GM18498 (cell line): Measurements from ENCODE around the gene APP.

Source experiments
- ATAC-seq: cut with Tn5 transposase; IDR thresholded peaks from one replicate; pipeline ENCODE4 v1.9.1; 2021; ENCODE audit warnings: mild to moderate bottlenecking, moderate library complexity; ENCODE audit not compliant: unreplicated experiment

The APP gene

DNA sequence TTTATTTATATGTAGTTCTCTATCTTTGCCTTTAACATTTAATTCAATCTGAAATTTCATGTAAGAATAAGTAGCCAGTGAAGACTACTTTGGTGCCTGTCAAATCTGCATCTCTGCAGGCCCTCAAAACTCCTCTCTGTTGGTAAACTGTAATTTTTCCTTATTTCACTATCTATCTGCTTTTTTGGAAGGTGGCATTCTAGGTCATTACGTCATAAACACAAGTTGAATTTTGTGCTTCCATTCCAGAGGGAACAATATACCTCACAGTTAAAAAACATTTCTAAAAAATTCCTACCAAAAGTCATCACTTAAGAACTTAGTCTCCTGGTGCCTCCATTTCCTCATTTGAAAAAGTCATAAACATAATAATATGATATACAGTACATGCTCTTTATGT lies 259.8 kb downstream of the APP start:
- no peak for ATAC-seq

DNA sequence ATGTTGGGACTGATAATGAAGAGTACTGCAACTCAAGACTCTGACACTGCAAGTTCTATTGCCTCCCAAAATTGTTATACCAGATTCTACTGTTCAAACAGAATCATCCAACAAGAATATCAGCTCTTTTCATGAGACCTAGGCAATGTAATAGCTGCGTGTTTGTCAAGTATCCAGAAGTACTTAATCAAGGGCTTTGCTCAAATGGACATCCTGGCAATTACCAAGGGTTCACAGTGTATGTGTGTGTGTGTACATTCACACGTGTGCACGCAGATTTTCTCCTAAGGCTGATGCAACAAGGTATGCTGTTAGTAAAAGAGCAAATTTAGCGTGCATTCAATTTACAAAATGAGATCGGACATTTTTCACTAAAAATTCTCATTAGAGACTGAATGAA lies 261.2 kb downstream of the APP start:
- ATAC-seq: no peak

DNA sequence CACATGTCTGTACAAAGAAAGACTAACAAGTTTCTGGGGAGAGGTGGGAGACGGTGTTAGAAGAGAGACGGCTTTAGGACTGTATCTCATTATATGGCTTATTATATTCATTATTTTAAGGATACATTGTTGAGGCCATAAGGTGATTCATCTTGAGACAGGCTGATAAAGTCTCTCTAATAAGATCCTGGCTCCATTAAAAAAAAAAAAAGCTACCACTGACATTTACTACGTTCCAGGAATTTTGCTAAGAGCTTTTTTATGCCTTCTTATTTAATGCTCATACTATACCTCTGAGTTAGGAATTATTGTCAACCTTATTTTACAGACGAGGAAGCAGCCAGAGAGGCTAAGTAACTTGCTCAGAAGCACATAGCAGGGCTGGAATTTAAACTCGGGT lies 262.1 kb downstream of the APP start:
- no peak for ATAC-seq

DNA sequence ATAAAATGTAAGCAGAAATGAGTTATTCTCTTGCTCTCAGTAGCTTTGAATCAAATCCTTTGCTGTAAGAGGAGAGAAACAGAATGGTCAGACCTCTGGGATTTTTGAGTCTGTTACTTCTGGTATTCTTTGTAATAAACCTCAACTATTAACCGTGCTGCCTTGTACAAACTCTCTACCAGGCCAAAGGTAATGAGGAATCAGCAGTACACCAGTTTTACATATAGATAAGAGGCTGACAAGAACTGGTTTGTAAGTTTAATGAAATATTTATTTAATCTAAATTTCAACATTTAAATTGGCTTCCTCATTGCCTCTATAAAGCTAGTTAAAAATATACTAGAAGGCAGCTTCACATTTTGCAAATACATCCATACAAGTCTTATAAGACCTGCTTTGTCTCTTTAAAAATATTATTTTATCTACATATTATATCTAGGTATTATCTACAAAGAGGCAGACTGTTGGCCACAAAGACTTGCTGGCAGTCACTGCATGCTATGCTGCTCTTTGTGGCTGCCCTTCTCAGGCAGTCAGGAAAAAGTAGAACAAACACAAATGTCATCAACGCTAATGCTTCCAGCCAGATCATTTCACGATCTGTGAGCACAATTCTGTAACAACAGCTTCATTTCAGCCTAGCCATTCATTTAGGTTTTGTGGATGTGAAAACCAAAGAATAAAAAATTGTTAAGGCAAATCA lies 262.8 kb downstream of the APP start:
- no peak for ATAC-seq

DNA sequence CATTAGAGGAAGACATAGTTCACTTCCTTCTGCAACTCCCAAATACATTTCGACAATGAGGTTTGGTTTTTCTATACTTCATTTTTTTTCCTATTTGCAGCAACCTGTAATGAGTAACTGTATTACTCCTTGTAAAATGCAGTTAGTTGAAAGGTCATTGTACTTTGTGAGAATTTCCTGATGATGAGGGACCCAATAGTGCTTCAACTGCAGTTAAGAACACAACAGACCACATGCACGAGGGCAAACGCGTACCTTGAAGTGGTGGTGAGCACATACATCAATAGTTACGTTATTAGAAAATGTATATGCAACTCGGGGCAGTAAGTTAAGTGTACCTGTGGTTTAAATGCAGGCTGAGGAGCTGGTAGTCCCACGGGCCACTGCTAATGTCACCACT lies 264.0 kb downstream of the APP start:
- no peak for ATAC-seq

DNA sequence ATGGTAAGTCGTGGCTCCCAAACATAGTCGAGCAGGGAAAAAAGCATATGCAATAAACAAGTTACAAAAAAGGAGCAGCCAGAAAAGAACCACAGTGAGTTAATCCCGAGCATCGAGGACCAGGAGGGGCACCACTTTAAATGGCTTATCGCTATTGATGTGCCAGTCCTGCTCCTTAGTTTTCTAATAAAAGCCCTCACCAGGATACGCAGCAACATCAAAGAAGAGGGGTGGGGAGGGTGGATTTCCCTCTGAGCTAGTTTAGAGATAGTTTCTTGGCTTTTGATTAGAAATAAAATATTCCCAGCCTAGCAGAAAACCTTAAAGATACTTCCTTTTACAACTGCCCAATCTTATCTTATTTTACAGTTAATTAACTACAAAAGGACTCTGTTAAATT lies 265.4 kb downstream of the APP start:
- ATAC-seq: no peak

DNA sequence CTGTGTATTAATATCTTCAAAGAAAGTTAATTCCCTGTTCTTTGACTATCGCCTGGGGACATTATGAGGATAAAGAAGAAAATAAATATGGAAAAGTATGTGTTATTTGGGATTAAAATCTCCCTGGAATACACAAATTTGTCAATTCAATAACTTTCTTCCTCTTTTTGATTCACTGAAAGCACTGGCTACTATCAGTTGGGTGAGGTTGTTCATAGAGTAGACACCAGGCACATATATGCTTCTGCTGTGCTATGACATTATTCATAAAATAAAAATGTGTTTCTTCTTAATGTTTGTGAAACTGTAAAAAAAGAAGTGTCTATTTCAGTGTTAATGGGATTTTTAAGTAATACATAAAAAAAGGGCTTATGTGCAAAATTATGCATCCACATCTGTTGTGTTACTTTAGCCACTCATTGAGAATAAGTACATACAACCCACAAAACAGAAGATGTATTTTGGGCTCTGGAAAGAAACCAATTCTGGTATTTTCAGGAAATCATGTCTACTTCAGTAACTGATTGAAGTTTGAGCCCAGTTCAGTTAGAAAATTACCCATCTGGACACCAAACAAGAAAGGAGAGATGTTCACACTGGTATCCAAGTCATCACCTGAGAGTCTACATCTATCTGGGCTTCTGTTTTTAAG lies 266.4 kb downstream of the APP start:
- no peak for ATAC-seq

DNA sequence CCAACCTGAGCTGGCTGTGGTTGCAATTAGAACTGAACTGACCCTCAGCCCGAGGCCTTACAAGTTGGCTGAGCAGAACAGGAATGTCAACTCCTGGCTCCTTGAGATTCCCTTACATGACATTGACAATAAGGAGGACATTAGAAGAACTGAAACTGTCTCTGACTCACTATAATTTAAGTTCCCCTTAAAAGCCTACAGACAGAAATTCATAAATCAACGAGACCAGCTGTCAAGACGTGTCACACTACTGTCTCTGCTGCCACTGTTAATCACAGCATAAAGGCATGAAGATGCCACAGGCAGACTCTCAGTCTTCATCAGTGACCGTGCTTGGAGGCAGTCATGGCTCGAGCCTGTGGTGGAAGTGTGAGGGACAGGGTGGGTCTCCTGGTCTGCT lies 267.0 kb downstream of the APP start:
- ATAC-seq: peak; percentile 58

DNA sequence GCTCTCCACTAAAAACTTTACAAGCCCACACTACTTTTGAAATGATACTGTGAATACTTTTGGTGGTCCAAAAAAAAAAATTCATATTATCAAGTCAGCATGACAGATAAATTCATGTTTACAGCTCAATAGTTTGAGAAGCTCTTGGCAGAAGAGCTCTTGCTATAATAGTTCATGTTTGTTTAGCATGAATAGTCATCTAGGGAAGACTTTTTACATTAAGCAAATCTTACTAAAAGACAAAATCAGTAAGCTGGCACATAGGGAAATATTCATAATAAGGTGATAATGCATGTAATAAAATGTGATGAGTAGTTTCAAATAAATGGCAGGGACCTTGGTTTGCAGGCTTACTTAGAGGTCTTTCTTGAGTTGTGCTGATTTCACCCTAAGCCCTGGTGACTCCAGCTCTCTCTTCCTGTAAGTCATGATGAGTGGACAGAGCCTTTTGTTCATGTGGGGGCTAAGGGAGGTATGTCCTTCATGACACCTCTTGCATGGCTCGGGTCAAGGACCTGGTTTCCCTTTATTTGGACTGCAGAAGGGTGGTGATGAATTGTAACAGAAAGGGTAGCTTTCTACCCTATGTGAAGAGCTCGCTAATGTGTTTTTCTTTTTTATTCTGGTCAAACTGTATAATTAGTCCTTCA lies 269.1 kb downstream of the APP start:
- no peak for ATAC-seq

DNA sequence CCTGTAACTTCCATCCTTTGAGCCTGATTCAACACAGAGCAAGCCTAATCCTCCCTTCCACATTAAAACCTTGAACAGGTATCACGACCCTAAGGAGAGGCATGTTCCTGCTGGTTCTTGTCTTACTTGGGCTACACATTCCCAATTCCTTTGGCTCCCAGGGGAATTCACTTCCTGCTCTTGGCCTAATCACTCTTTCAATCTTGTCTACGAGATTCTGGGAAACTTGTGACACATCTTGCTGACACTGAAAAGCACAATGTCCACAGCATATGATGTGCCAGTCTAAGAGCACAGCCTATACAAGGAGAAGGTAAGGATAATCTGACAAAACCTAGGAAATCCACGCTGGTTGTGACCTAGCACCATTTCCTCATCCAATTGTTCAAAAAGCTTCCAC lies 271.9 kb downstream of the APP start:
- ATAC-seq: no peak

DNA sequence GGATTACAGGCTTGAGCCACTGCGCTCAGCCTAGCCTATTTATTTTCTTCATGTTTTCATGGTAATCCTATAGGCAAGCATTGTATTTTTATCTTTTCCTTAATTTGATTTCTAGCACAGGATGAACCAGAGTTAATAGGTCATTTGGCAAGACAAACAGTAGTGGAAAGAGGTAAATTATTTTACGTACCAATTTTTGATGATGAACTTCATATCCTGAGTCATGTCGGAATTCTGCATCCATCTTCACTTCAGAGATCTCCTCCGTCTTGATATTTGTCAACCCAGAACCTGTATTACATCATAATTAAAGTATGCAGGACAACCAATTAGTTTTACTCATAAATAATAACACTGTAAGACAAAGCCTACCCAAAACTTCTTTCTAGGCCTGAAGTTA lies 273.2 kb downstream of the APP start:
- ATAC-seq: no peak

DNA sequence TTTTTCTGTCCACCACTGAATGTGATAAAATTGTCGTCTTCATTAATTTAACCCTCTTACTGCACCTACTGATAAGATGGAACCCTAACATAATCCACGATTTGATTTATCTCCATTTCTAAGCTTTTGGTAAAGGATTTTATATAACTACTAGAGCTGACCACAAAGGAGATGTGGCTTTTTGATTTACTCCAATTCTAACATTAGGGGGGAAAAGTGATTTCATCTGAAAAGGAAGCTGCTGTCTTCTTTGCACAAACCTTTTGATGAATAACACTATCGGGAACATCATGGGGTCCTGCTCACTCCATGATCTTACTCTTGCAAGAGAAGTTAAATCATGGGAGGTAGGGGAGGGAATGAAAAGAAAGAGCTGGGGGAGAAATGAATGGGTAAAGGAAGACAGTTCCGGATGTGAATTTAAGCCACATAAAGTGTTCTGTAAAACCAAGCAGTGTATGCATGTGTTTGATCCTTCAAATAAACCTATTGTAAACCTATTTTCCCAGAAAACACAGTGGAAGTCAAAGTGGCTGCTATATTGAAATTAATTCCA lies 274.0 kb downstream of the APP start:
- ATAC-seq: no peak

DNA sequence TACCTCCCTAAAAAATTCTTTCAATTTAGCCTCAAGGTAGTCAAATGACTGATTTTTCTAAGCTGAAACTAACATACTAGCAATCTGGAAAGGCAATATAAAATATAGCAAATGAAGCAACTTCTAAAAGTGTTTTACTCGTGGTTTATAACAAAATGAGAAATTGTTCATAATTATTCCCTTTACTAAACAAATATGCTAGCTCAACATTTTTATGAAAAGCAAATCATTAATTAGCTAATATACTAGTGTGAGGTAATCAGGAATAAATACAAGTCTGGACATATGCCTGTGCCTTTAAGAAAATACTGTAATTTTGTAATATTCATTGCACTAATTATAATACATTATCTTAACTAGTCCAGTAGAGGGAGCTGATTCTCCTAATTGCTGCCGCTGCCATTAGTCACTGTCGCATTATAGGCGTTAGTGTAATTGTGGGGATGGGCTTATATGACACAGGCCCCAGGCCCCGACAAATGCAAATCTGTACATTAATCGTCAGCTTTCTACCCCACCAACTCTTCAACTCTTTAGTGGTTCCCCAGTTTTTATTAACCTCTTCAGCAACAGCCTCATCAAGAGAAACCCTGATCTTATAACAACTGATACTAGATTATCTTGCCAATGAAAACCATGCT lies 274.9 kb downstream of the APP start:
- ATAC-seq: peak; percentile 90

DNA sequence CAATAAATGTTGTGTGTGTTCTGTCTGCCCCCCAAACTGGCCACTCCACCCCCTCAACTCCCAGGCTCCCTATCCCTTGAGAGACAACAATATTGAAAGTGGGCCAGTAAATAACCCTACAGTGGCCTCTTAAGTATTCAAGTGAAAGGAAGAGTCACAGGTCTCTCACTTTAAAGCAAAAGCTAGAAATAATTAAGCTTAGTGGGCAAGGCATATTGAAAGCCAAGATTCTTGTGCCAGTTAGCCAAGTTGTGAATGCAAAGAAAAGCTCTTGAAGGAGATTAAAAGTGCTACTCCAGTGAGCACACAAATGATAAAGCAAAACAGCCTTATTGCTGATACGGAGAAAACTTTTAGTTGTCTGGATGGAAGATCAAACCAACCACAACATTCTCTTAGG lies 277.4 kb downstream of the APP start:
- ATAC-seq: no peak

DNA sequence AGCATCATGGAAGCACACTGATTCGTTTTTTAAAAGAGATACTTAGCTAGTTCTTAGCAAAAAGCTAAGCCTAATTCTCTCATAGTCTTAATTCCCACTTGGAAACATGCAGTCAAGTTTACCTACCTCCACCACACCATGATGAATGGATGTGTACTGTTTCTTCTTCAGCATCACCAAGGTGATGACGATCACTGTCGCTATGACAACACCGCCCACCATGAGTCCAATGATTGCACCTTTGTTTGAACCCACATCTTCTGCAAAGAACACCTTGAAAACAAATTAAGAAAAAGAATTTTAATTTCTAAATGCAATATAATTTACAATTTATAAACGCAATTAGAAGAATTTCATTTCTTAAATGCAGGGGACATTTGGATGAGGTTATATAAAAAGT lies 279.0 kb downstream of the APP start:
- ATAC-seq: no peak

DNA sequence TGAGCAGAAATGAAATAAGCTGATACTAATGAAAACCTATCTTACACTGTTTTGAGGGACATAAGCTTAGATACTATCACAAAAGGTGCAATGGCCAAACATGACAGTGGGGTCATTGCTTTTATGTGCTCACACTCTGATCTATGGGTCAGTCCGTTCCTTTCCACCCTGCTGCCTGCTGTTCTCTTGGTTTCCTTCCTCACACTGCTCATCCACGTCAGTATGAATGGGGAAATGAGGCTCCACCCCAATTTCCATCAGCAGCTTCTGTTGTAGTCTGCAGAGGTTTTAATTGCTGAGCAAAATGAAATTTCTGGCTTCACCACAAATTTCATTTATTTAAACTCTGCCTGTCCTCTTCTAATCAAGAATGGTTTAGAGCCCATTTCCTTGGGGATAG lies 280.6 kb downstream of the APP start:
- no peak for ATAC-seq

DNA sequence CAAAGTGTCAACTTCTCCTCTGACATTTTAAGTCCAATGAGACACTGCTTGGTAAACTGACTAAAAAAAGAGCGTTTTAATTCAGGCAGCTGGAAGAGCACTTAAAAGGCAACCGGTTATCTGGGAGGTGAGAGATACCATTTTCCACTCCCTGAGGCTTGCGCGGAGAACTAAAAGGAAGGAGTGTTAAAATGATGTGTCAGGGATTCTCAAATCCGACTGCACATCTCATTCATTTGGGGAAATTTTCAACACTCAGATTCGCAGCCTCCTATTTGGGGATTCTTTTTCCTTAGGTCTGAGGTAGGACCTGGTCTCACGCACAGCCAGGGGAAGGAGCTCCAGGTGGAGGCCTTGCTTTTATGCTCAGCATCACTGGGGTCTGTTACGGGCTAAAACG lies 281.9 kb downstream of the APP start:
- no peak for ATAC-seq

DNA sequence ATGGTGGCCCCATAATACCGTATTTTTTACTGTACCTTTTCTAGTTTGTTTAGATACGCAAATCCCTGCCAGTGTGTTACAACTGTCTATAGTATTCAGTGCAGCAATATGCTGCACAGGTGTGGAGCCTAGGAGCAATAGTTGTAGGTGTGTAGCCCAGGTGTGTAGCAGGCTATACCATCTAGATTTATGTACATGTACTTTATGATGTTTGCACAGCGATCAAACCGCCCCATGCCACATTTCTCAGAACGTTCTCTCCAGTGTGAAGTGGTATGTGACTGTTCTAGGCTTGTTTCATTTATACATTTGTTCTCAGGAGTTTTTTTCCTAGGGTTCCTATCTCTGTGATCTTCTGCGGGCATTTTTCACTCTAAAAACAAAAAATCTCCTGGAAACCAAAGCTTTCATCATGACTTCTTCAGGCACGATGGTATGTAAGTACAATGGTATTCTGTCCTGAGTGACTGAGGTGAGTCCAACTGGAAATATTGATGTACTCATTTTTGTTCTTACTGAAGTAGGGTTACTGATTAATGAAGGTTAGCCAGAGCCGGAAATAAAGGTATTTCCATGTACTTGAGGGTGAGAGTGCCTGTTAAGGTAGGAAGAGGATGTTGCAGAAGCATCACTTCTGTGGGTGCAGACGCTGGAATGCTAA lies 282.8 kb downstream of the APP start:
- no peak for ATAC-seq

DNA sequence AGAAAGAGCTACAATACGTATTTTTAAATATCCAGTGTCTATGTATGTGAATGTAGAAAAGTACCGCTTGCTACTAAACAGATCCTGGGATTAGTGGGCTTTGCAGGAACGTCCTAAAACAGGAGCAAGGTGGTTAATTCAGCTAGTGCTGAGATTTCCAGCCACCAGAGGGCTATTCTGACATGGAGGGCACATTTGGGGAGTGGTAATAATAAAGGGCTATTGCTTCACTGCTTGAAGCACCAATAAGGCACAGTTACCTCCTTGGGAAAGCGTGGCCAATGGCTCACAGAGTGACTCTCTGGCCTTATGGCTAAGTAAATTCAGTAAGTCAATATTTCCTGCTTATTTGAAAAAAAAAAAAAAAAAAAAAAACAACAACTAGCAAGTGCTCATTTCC lies 283.4 kb downstream of the APP start:
- no peak for ATAC-seq

DNA sequence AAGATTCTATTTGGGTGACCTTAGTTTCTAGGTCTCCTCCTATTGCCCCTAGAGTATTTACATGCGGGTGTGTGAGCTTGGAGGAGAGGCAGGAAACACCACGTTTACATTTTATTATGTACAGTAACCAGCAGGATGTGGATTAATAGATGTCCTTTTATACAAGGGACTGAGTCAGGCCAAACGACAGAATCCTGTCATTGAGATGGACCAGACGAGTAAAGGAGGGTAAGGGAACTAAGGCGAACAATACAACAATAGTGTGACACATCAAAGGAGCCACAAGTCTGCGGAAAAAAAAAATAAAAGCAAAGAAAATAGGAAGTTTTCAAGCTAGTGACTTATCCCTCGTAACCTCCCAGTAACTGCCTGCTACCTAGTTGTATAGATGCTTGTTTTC lies 284.7 kb downstream of the APP start:
- no peak for ATAC-seq

DNA sequence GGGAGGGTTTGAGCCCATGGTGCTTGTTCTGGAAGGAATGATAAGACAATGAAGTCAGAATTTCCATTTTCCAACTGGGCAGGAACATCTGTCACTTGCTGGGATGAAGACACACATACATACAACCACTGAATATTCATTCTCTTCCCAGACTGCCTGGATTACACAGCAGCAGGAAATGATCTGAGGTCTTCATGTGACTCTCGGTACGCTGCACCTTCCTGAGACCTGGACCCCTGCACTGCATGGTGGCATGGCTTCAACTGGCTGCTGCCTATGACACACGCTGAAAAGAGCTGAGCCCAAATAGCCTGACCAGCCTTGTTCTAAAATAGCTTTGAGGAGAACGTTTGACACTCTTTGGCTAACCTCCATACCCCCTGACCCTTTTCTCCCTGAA lies 285.2 kb downstream of the APP start:
- no peak for ATAC-seq
